Tibial artery (tissue), 4 donors: Measurements from ENCODE around the gene APEH.

ENCODE experiments used
- DNase-seq, 2 donors: peaks; one replicate each; pipeline ENCODE4 v3.0.0-alpha.2; 2019
- H3K27ac ChIP-seq, 2 donors: fragments of 200-600 bp; sonication (generic) in 1 of 2; 1 replicate in 1 of 2; 2 replicates in 1 of 2; pipeline ENCODE4 v1.5.1; 2018 to 2019; ENCODE audit warnings: mild to moderate bottlenecking in 1 of 2
- H3K27me3 ChIP-seq, 2 donors: fragments of 200-600 bp; sonication (generic) in 1 of 2; one replicate each; pipeline versions ENCODE4 v1.5.1 to v1.6.0; 2016 to 2019
- H3K36me3 ChIP-seq, 3 donors: fragments of 200-600 bp; sonication (generic) in 2 of 3; one replicate each; pipeline ENCODE4 v1.5.1; 2016 to 2019; ENCODE audit warnings: mild to moderate bottlenecking in 2 of 3
- H3K4me1 ChIP-seq, 4 donors: fragments of 200-600 bp; sonication (generic) in 2 of 4; 1 replicate in 3 of 4; 2 replicates in 1 of 4; pipeline ENCODE4 v1.5.1; 2016 to 2019
- H3K4me3 ChIP-seq, 2 donors: fragments of 200-600 bp; sonication (generic) in 1 of 2; 1 replicate in 1 of 2; 2 replicates in 1 of 2; pipeline ENCODE4 v1.5.1; 2018 to 2019; ENCODE audit warnings: mild to moderate bottlenecking in 2 of 2
- H3K9me3 ChIP-seq, 3 donors: fragments of 200-600 bp; sonication (generic) in 1 of 3; one replicate each; pipeline ENCODE4 v1.5.1; 2016 to 2019
- CTCF ChIP-seq, 2 experiments: fragments of 200-600 bp in 1 of 2; fragments of 450-650 bp in 1 of 2; IDR thresholded peaks; one replicate each; pipeline ENCODE4 v1.5.1; 2017 to 2019; ENCODE audit warnings: antibody characterized with exemption in 2 of 2, mild to moderate bottlenecking in 1 of 2, moderate library complexity in 1 of 2
- intact Hi-C: fragments of 100-400 bp; cut with DNase I; formaldehyde crosslinking; loops from one replicate; pipeline ENCODE4 v1.15.0; 2023; ENCODE audit warnings: low total_unique reads

The APEH gene

DNA sequence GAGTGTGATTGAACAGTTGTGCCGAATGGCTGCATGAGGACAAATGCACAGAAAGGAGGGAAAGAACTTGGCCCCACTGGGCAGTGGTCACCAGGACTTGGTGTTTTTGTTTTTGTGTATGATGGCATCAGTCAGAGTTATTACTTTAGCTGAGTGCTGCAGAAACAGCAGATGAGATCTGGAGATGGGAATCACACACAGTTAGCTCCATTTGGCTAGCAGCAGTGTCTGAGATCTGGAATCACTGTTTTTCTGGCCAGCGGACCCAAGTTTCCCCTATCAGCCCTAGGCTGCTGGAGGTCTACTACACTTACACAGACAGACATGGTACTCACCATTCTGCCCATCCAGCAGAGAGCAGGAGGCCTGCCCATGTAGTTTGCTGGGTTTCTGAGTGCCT, 45.9 kb upstream of the APEH start:
- intact Hi-C loops, result no loop called here
- no peaks in the 10 kb centered on the region for H3K36me3 ChIP-seq
- no peak overlapping the region for H3K4me3 ChIP-seq
- no peaks in the 10 kb centered on the region for H3K27me3 ChIP-seq
- TF ChIP-seq CTCF (IDR thresholded peaks at IDR 0.05), result no peak
- no peak for DNase-seq
- no peaks in the 10 kb centered on the region for H3K9me3 ChIP-seq
- H3K4me1 ChIP-seq, result no peaks in the 10 kb centered on the region
- no peak overlapping the region for H3K27ac ChIP-seq

- DNase-seq, result no peak
- no peaks in the 10 kb centered on the region for H3K36me3 ChIP-seq
- no peaks in the 10 kb centered on the region for H3K27me3 ChIP-seq
- H3K4me3 ChIP-seq, result no peak overlapping the region
- H3K27ac ChIP-seq, result no peak overlapping the region
- no peak for TF ChIP-seq CTCF (IDR thresholded peaks at IDR 0.05)
- intact Hi-C loops, result no loop called here
- H3K9me3 ChIP-seq, result no peaks in the 10 kb centered on the region
- H3K4me1 ChIP-seq, result no peaks in the 10 kb centered on the region
These were observed 44.7 kb upstream of the APEH start for GRCh38 chr3:49629451-49629850.

DNA sequence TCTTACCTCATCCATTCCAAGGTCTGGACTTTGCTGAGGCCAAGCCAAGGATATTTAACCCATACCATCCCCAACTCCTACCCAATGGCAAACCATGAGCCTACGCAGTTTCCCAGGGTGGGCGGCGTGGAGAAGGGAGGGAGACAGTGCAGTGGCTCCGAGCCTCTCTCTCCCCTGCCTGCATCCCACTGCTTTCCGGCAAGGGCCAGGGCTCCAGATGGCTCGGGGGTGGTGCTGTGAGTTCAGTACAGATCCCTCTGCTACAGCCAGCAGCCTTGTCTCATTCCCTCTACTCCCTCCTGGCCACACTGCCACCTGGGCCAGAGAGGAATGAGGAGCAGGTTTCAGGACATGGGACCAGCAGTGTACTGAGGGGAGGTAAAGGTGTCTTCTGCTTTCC, 44.3 kb upstream of the APEH start:
- Histone ChIP-seq H3K27me3 (no peaks in the 10 kb centered on the region), H3K4me1 (no peaks in the 10 kb centered on the region), H3K36me3 (no peaks in the 10 kb centered on the region), H3K9me3 (no peaks in the 10 kb centered on the region), H3K4me3 (no peak overlapping the region), H3K27ac (no peak overlapping the region)
- no peak for DNase-seq
- intact Hi-C loops, result no loop called here
- no peak for TF ChIP-seq CTCF (IDR thresholded peaks at IDR 0.05)

DNA sequence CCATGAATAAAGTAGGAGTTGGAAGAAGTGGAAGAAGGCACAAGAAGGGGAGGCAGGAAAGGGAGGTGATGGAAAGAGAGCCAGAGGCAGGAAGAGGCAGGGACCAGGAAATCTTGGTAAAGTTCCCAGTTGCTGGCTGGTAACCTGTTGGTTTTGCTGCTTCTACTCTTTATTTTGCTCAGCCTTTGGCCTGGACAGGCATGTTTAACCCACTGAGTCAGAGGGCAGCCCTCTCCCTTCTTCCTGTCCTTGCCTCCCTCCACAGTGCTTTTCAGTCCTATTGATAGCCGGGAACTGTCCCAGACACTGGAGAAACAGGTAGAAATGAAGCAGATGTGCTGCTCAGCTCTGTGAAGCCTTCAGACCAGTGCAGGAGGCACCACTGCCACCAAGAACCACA, 43.4 kb upstream of the APEH start:
- H3K9me3 ChIP-seq, result no peaks in the 10 kb centered on the region
- intact Hi-C loops, result no loop called here

GRCh38 chr3:49634736-49635135, 39.4 kb upstream of the APEH start:
- DNase-seq, result no peak
- Histone ChIP-seq H3K9me3 (no peaks in the 10 kb centered on the region), H3K36me3 (no peaks in the 10 kb centered on the region), H3K27me3 (no peaks in the 10 kb centered on the region), H3K27ac (no peak overlapping the region), H3K4me1 (peaks cover 0 to 24% (median 6%) of the 10 kb centered on the region in 4 donors), H3K4me3 (no peak overlapping the region)
- TF ChIP-seq CTCF (IDR thresholded peaks at IDR 0.05), result no peak
- intact Hi-C loops, result no loop called here

More for the DNA sequence above, 43.4 kb upstream of the APEH start:
- Histone ChIP-seq H3K4me1 (no peaks in the 10 kb centered on the region), H3K27me3 (no peaks in the 10 kb centered on the region), H3K4me3 (no peak overlapping the region), H3K27ac (no peak overlapping the region), H3K36me3 (no peaks in the 10 kb centered on the region)
- no peak for DNase-seq
- no peak for TF ChIP-seq CTCF (IDR thresholded peaks at IDR 0.05)
